ENCODE results near the gene ZFP36L1. TPM values are rescaled to one million over a fixed set of nuclear protein-coding genes. Genes with fewer than 3 reads are reported as not detected.

ZFP36L1 gene
- total and polyA plus RNA-seq, 2 of the 13 experiments (the other 11 are each of a cell fraction or from before 2014, with no cell fraction given), result 7.4 to 10.2 TPM

DNA sequence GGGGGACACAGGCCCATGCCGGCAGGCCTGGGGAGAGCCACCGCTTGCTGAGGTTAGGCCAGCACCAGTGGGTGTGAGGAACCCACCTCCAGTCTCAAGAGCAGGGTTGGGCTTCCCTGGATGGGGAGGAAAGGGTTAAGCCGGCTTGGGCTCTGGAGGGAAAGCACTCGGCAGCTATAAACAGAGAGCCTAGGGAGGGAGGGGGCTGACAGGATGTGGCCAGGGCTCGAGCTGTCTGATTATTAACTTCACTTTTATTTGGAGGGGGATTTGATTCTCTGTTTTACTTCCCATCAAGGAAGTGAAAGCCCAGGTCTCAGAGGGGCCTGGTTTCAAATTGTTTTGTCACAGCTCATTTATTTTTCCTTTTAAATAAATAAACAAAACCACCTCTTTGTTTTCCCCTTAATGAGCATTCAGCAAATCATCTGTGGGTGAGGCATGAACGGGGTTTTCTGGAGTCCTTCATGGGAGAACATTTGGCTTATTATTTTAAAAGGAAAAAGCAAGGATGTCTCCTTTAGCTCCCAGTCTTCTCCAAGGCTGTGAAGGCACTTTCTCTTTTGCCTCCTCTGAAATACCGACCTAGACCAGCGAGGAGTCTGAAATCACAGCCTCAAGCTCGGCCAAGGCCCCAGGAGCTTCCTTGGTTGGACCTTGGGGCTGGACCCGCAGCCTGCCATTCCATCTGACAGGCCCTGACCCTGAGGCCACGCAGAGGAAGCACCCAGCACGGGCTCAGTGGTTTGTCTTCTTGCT, 21.9 kb upstream of the ZFP36L1 start (continued):
- TF ChIP-seq, protein P1, sequence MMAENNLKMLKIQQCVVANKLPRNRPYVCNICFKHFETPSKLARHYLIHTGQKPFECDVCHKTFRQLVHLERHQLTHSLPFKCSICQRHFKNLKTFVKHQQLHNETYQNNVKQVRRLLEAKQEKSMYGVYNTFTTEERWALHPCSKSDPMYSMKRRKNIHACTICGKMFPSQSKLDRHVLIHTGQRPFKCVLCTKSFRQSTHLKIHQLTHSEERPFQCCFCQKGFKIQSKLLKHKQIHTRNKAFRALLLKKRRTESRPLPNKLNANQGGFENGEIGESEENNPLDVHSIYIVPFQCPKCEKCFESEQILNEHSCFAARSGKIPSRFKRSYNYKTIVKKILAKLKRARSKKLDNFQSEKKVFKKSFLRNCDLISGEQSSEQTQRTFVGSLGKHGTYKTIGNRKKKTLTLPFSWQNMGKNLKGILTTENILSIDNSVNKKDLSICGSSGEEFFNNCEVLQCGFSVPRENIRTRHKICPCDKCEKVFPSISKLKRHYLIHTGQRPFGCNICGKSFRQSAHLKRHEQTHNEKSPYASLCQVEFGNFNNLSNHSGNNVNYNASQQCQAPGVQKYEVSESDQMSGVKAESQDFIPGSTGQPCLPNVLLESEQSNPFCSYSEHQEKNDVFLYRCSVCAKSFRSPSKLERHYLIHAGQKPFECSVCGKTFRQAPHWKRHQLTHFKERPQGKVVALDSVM (CRISPR knock-in tag; IDR thresholded peaks at IDR 0.05), result no peak
- TF ChIP-seq CBX2 (IDR thresholded peaks at IDR 0.05; ENCODE audit: low read depth, low read length) (no peak), CBX2 (CRISPR knock-in tag; IDR thresholded peaks at IDR 0.05; ENCODE audit: low read depth) (no peak), ETV6 (CRISPR knock-in tag; conservative IDR thresholded peaks at IDR 0.05) (no peak), ZNF589 (CRISPR knock-in tag; conservative IDR thresholded peaks at IDR 0.05) (no peak), THAP11 (CRISPR knock-in tag; IDR thresholded peaks at IDR 0.05) (no peak), SALL1 (CRISPR knock-in tag; IDR thresholded peaks at IDR 0.05) (peak; percentile 76), NFIC (IDR thresholded peaks at IDR 0.05; ENCODE audit: low read length) (no peak), ZEB1 (IDR thresholded peaks at IDR 0.05; ENCODE audit: insufficient replicate concordance, low read depth) (no peak), PAX8 (CRISPR knock-in tag; IDR thresholded peaks at IDR 0.05; ENCODE audit: borderline replicate concordance) (no peak), ATAD3A (CRISPR knock-in tag; IDR thresholded peaks at IDR 0.05) (no peak), FOXM1 (CRISPR knock-in tag; IDR thresholded peaks at IDR 0.05) (no peak), ZNF569 (CRISPR knock-in tag; IDR thresholded peaks at IDR 0.05; ENCODE audit: borderline replicate concordance) (no peak), ZFP1 (CRISPR knock-in tag; IDR thresholded peaks at IDR 0.05) (no peak), RFX5 (IDR thresholded peaks at IDR 0.05; ENCODE audit: low read depth, low read length) (no peak), ZNF235 (CRISPR knock-in tag; IDR thresholded peaks at IDR 0.05; ENCODE audit: borderline replicate concordance) (no peak)
- TF ChIP-seq, protein P2, sequence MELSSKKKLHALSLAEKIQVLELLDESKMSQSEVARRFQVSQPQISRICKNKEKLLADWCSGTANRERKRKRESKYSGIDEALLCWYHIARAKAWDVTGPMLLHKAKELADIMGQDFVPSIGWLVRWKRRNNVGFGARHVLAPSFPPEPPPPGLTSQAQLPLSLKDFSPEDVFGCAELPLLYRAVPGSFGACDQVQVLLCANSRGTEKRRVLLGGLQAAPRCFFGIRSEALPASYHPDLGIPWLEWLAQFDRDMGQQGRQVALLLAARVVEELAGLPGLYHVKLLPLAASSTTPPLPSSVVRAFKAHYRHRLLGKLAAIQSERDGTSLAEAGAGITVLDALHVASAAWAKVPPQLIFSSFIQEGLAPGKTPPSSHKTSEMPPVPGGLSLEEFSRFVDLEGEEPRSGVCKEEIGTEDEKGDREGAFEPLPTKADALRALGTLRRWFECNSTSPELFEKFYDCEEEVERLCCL (CRISPR knock-in tag; IDR thresholded peaks at IDR 0.05; ENCODE audit: borderline replicate concordance), result no peak
- TF ChIP-seq, protein P3, sequence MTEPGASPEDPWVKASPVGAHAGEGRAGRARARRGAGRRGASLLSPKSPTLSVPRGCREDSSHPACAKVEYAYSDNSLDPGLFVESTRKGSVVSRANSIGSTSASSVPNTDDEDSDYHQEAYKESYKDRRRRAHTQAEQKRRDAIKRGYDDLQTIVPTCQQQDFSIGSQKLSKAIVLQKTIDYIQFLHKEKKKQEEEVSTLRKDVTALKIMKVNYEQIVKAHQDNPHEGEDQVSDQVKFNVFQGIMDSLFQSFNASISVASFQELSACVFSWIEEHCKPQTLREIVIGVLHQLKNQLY (CRISPR knock-in tag; IDR thresholded peaks at IDR 0.05), result no peak
- TF ChIP-seq, protein P4, sequence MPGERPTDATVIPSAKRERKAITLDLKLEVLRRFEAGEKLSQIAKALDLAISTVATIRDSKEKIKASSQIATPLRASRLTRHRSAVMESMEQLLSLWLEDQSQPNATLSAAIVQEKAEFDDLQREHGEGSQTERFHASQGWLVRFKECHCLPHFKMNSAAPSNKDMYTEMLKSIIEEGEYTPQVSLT (CRISPR knock-in tag; IDR thresholded peaks at IDR 0.05; ENCODE audit: borderline replicate concordance, low read depth), result no peak
- TF ChIP-seq, protein P5, sequence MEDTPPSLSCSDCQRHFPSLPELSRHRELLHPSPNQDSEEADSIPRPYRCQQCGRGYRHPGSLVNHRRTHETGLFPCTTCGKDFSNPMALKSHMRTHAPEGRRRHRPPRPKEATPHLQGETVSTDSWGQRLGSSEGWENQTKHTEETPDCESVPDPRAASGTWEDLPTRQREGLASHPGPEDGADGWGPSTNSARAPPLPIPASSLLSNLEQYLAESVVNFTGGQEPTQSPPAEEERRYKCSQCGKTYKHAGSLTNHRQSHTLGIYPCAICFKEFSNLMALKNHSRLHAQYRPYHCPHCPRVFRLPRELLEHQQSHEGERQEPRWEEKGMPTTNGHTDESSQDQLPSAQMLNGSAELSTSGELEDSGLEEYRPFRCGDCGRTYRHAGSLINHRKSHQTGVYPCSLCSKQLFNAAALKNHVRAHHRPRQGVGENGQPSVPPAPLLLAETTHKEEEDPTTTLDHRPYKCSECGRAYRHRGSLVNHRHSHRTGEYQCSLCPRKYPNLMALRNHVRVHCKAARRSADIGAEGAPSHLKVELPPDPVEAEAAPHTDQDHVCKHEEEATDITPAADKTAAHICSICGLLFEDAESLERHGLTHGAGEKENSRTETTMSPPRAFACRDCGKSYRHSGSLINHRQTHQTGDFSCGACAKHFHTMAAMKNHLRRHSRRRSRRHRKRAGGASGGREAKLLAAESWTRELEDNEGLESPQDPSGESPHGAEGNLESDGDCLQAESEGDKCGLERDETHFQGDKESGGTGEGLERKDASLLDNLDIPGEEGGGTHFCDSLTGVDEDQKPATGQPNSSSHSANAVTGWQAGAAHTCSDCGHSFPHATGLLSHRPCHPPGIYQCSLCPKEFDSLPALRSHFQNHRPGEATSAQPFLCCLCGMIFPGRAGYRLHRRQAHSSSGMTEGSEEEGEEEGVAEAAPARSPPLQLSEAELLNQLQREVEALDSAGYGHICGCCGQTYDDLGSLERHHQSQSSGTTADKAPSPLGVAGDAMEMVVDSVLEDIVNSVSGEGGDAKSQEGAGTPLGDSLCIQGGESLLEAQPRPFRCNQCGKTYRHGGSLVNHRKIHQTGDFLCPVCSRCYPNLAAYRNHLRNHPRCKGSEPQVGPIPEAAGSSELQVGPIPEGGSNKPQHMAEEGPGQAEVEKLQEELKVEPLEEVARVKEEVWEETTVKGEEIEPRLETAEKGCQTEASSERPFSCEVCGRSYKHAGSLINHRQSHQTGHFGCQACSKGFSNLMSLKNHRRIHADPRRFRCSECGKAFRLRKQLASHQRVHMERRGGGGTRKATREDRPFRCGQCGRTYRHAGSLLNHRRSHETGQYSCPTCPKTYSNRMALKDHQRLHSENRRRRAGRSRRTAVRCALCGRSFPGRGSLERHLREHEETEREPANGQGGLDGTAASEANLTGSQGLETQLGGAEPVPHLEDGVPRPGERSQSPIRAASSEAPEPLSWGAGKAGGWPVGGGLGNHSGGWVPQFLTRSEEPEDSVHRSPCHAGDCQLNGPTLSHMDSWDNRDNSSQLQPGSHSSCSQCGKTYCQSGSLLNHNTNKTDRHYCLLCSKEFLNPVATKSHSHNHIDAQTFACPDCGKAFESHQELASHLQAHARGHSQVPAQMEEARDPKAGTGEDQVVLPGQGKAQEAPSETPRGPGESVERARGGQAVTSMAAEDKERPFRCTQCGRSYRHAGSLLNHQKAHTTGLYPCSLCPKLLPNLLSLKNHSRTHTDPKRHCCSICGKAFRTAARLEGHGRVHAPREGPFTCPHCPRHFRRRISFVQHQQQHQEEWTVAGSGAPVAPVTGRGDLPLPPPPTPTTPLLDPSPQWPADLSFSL (CRISPR knock-in tag; IDR thresholded peaks at IDR 0.05), result no peak

Data from HepG2 (cell line).